Esophagus (tissue), 2 donors: ENCODE results near the gene CACNB1. TPM values are rescaled to one million over a fixed set of nuclear protein-coding genes. Genes with fewer than 3 reads are reported as not detected.
A peak's percentile ranks its signal among the peaks of the same experiment; 100 is the strongest.
"Not testable (repeated sequence)": the region's sequence is repeated elsewhere in the genome, so short reads cannot be mapped to it uniquely, and the experiment has no call there.

Experiments used
- H3K27ac ChIP-seq, 2 donors: one replicate each; pipeline ENCODE4 v1.5.1; 2013; ENCODE audit warnings: low read depth in 2 of 2, mild to moderate bottlenecking in 2 of 2, inconsistent platforms in 1 of 2, low read length in 1 of 2, moderate library complexity in 1 of 2
- H3K27me3 ChIP-seq, 2 donors: one replicate each; pipeline ENCODE4 v1.6.1; 2013; ENCODE audit warnings: low read length in 2 of 2, control low read depth in 1 of 2, mild to moderate bottlenecking in 1 of 2; ENCODE audit not compliant: insufficient read depth in 2 of 2, control insufficient read depth in 1 of 2
- H3K36me3 ChIP-seq, 2 donors: one replicate each; pipeline ENCODE4 v1.6.1; 2013; ENCODE audit warnings: low read length in 1 of 2; ENCODE audit not compliant: control insufficient read depth in 2 of 2, insufficient read depth in 2 of 2
- H3K4me1 ChIP-seq, 2 donors: one replicate each; pipeline ENCODE4 v1.6.1; 2013; ENCODE audit warnings: low read length in 1 of 2; ENCODE audit not compliant: control insufficient read depth in 2 of 2, insufficient read depth in 2 of 2
- H3K4me3 ChIP-seq, 2 donors: one replicate each; pipeline ENCODE4 v1.5.1; 2013; ENCODE audit warnings: low read length in 2 of 2, mild to moderate bottlenecking in 2 of 2, low read depth in 1 of 2, moderate library complexity in 1 of 2
- H3K9me3 ChIP-seq, 2 donors: one replicate each; pipeline ENCODE4 v1.6.1; 2013; ENCODE audit warnings: mild to moderate bottlenecking in 2 of 2, low read depth in 1 of 2, low read length in 1 of 2, moderate library complexity in 1 of 2; ENCODE audit not compliant: control insufficient read depth in 2 of 2, insufficient read depth in 1 of 2
- WGBS, 2 donors: extraction: QIAGEN DNeasy Blood & Tissue Kit; methylation state at CpG; one replicate each; pipeline ENCODE4 v1.1.7; 2013; 5-methylcytosine and 5-hydroxymethylcytosine counted together
- polyA plus RNA-seq, 2 donors: library from polyadenylated mRNA; stranded (reverse); fragments of 200-250 nt; gene quantifications; one replicate each; pipeline ENCODE4 v1.2.3, GENCODE V29; 2013
- donor health status: healthy with polysubstance abuse.
- donor health status: Bipolar disorder and iron deficiency.

CACNB1 gene
- polyA plus RNA-seq, 2 donors = 1.6 to 2.6 TPM

GRCh38 chr17:39171933-39172332, 25.5 kb downstream of the CACNB1 start:
- H3K27me3 ChIP-seq = no peaks in the 10 kb centered on the region
- H3K4me3 ChIP-seq = no peak overlapping the region
- 59 to 67% methylated on average over 5 of the region's 5 CpGs for WGBS, 2 donors
- no peaks in the 10 kb centered on the region for H3K9me3 ChIP-seq
- peaks cover 0 to 5% of the 10 kb centered on the region in 2 donors for H3K4me1 ChIP-seq
- H3K27ac ChIP-seq = no peak overlapping the region
- no peaks in the 10 kb centered on the region for H3K36me3 ChIP-seq

DNA sequence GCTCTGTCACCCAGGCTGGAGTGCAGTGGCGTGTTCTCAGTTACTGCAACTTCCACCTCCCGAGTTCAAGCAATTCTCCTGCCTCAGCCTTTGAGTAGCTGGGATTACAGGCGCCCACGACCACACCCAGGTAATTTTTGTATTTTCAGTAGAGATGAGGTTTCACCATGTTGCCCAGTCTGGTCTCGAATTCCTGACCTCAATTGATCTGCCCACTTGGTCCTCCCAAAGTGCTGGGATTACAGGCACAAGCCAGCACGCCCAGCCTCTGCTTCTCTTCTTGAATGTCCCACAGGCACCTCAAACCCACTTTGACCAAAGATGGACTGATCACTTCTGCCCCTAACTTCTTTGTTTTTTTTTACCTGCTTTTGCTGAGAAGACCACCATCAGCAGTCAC, 26.9 kb downstream of the CACNB1 start:
- H3K9me3 ChIP-seq = no peaks in the 10 kb centered on the region
- peaks cover 0 to 5% of the 10 kb centered on the region in 2 donors for H3K4me1 ChIP-seq
- H3K27me3 ChIP-seq = no peaks in the 10 kb centered on the region
- no peak overlapping the region for H3K4me3 ChIP-seq
- 77 to 78% methylated on average over 6 of the region's 6 CpGs for WGBS, 2 donors
- H3K27ac ChIP-seq = no peak overlapping the region
- no peaks in the 10 kb centered on the region for H3K36me3 ChIP-seq

DNA sequence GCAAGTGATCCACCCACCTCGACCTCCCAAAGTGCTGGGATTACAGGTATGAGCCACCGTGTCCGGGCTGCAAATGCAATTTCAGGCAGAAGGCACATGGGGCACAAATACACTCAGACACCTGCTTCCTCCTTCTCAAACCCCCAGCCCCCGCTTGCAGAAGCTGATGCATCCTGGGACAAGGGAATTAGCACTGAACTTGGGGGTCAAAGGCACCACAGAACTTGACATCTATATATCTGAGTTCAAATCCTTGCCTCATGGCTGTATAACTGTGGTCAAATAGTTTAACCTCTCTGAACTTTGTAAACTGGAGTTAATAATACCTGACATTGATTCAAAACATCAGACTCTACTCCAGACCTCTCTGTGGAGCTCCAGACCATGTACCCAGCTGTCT, 27.4 kb downstream of the CACNB1 start:
- Histone ChIP-seq H3K27me3 (no peaks in the 10 kb centered on the region), H3K4me1 (peaks cover 0 to 5% of the 10 kb centered on the region in 2 donors), H3K36me3 (no peaks in the 10 kb centered on the region), H3K27ac (no peak overlapping the region), H3K9me3 (no peaks in the 10 kb centered on the region), H3K4me3 (no peak overlapping the region)
- WGBS, 2 donors = 61 to 67% methylated on average over 4 of the region's 4 CpGs

GRCh38 chr17:39169518-39169917, 28.0 kb downstream of the CACNB1 start:
- H3K9me3 ChIP-seq = no peaks in the 10 kb centered on the region
- H3K4me1 ChIP-seq = peaks cover 0 to 5% of the 10 kb centered on the region in 2 donors
- WGBS, 2 donors = 82 to 92% methylated on average over 3 of the region's 3 CpGs
- H3K36me3 ChIP-seq = no peaks in the 10 kb centered on the region
- no peak overlapping the region for H3K4me3 ChIP-seq
- no peaks in the 10 kb centered on the region for H3K27me3 ChIP-seq
- H3K27ac ChIP-seq = no peak overlapping the region

- Histone ChIP-seq H3K4me3 (no peak overlapping the region), H3K27ac (no peak overlapping the region), H3K36me3 (no peaks in the 10 kb centered on the region), H3K27me3 (no peaks in the 10 kb centered on the region), H3K9me3 (no peaks in the 10 kb centered on the region), H3K4me1 (peaks cover 0 to 3% of the 10 kb centered on the region in 2 donors)
- WGBS, 2 donors = 86 to 87% methylated on average over 14 of the region's 14 CpGs
These were observed 28.4 kb downstream of the CACNB1 start for GRCh38 chr17:39169101-39169500.

GRCh38 chr17:39168503-39168902, 29.0 kb downstream of the CACNB1 start:
- not testable (repeated sequence) for H3K27ac ChIP-seq, H3K4me1 ChIP-seq, H3K27me3 ChIP-seq, H3K36me3 ChIP-seq, H3K9me3 ChIP-seq, H3K4me3 ChIP-seq
- 94 to 96% methylated on average over 10 of the region's 10 CpGs for WGBS, 2 donors

DNA sequence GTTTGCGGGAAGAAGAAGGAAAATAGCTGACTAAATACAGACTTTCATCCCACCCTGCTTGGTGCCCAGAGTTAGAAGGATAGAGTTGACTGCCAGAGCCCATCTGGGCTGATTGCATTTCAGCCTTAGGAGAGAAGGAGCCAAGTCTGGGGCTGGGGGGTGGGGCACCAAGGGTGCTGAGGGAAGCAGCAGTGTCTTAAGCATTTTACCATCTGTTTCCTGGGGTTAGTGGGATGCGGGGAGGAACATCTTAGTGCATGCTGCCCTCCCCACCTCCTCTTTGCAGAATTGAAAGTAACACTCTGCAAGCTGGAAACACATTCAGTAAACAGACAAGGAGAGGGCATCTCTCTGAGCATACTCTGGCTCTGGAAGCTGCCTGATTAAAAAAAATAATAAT, 30.0 kb downstream of the CACNB1 start:
- Histone ChIP-seq H3K36me3 (no peaks in the 10 kb centered on the region), H3K4me1 (peaks cover 0 to 4% of the 10 kb centered on the region in 2 donors), H3K27ac (no peak overlapping the region), H3K4me3 (no peak overlapping the region), H3K9me3 (no peaks in the 10 kb centered on the region), H3K27me3 (no peaks in the 10 kb centered on the region)
- 38 to 54% methylated on average over 2 of the region's 2 CpGs for WGBS, 2 donors

DNA sequence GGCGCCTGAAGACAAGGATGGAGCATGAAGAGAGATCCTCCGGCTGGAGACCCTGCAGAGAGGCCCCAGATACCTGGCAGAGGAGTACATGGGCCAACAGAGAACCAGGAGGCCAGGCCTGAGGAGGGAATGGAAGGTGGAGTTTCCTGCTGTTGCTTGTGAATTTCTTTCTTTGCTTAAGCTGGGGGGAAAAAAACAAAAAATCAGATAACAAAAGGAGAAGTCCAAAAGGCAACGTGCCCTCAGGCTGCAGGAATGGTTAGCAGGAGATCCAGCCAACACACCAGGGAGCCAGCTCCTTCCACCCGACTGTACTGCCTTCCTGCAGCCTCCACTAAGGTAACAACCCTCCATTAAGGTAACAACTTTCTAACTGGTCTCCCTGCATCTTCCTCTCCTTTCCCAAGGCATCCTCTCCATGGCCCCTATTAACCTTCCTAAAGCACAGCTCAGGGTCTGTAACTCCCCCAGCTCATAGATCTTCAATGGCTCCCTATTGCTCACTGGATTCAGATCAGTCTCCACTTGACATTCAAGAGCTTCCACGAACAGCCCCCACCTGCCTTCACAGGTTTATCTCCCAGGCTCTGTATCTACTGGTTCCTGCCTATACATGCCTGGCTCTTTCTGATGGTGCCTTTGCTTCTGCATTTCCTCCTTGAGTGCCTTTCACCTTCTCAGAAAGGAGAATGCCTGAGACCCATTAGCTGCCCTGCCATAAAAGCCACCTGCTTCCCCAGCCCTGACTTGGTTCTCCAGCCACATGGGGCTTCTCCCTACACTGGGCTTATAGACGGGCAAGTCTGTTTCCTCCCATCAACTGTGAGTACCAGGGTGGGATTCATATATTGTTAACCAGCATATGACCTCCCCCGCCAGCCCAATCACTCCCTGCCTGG, 30.8 kb downstream of the CACNB1 start:
- Histone ChIP-seq H3K27me3 (no peaks in the 10 kb centered on the region), H3K4me3 (no peak overlapping the region), H3K36me3 (no peaks in the 10 kb centered on the region), H3K4me1 (peaks cover 0 to 2% of the 10 kb centered on the region in 2 donors), H3K9me3 (no peaks in the 10 kb centered on the region), H3K27ac (no peak overlapping the region)
- WGBS, 2 donors = 53 to 58% methylated on average over 7 of the region's 7 CpGs

DNA sequence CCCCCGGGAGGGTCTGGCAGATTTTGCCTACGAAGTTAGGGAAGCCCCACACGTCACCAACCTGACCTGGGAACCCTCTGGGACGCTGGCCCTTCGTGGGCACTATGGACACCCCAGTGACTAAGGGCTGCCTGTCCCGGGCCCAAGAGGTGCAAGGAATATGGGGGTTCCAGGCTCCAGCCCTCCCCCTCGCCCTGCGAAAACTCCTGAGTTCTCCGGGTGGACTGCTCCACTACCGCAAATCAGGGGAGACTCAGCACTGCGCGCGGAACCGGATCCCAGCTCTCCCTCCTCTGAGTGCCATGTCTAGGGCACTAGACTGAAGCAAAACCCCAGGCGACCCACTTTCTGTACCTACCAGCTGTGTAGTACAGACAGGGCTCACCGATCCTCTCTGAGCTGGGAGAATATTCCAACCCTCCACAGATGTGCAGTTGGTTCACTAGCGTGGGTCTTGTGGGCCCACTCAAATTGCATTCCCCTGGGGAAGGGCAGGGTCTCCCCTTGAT, 31.6 kb downstream of the CACNB1 start, which contains the start of gene ARL5C:
Gene ARL5C, minus strand, starts transcription at position 321 of the 509 bp plus-strand sequence. CDS start 401 bp downstream, outside the sequence.
- Histone ChIP-seq H3K4me1 (peaks cover 0 to 2% of the 10 kb centered on the region in 2 donors), H3K27ac (no peak within 1 kb of the TSS), H3K36me3 (no peaks in the 10 kb centered on the region), H3K9me3 (no peaks in the 10 kb centered on the region), H3K27me3 (no peaks in the 10 kb centered on the region), H3K4me3 (peak within 1 kb of the TSS; percentile 27 to 37)
- WGBS, 2 donors = 69 to 75% methylated on average over 17 of the region's 17 CpGs
